Stimulated activated CD4-positive, alpha-beta T cell treated with anti-CD3 and anti-CD28 coated beads, Interleukin-15, amount 100 ng/mL, for 24 hours (primary cell): ENCODE data around the gene PSG6.
A peak's percentile ranks its signal among the peaks of the same experiment; 100 is the strongest.
"Not testable (repeated sequence)": the region's sequence is repeated elsewhere in the genome, so short reads cannot be mapped to it uniquely, and the experiment has no call there.

Experiments
- DNase-seq: peaks from one replicate; pipeline ENCODE4 v3.0.0-alpha.2; 2020

Gene PSG6

GRCh38 chr19:42900561-42900960, 17.1 kb downstream of the PSG6 start:
- DNase-seq = not testable (repeated sequence)

- DNase-seq = not testable (repeated sequence)
These were observed 18.0 kb downstream of the PSG6 start for GRCh38 chr19:42899674-42900073.

- not testable (repeated sequence) for DNase-seq
These were observed 18.6 kb downstream of the PSG6 start for GRCh38 chr19:42899110-42899509.

- not testable (repeated sequence) for DNase-seq
These were observed 19.0 kb downstream of the PSG6 start for GRCh38 chr19:42898656-42899055.

GRCh38 chr19:42897729-42898128, 20.0 kb downstream of the PSG6 start:
- not testable (repeated sequence) for DNase-seq

GRCh38 chr19:42890446-42890845, 27.2 kb downstream of the PSG6 start:
- DNase-seq = not testable (repeated sequence)

GRCh38 chr19:42887876-42888445, 29.7 kb downstream of the PSG6 start:
- DNase-seq = not testable (repeated sequence)

GRCh38 chr19:42882730-42883129, 35.0 kb downstream of the PSG6 start:
- DNase-seq = not testable (repeated sequence)

- not testable (repeated sequence) for DNase-seq
These were observed 35.7 kb downstream of the PSG6 start for GRCh38 chr19:42882010-42882409.

- peak; percentile 4 for DNase-seq
These were observed 36.4 kb downstream of the PSG6 start for GRCh38 chr19:42881279-42881678.

- DNase-seq = not testable (repeated sequence)
These were observed 37.1 kb downstream of the PSG6 start for GRCh38 chr19:42880621-42881020.

GRCh38 chr19:42879613-42880012, 38.1 kb downstream of the PSG6 start, which contains the start of gene PSG1:
Gene PSG1, minus strand, starts transcription at chr19:42879713. Its CDS starts 132 bp downstream, at chr19:42879581.
- no peak for DNase-seq

- not testable (repeated sequence) for DNase-seq
These were observed 41.1 kb downstream of the PSG6 start for GRCh38 chr19:42876596-42876995.

GRCh38 chr19:42875881-42876280, 41.8 kb downstream of the PSG6 start:
- not testable (repeated sequence) for DNase-seq

- DNase-seq = not testable (repeated sequence)
These were observed 42.5 kb downstream of the PSG6 start for GRCh38 chr19:42874901-42875813.

- not testable (repeated sequence) for DNase-seq
These were observed 43.6 kb downstream of the PSG6 start for GRCh38 chr19:42874136-42874535.

GRCh38 chr19:42872608-42873007, 45.1 kb downstream of the PSG6 start:
- no peak for DNase-seq

GRCh38 chr19:42857544-42857867, 60.2 kb downstream of the PSG6 start:
- no peak for DNase-seq

- peak; percentile 29 for DNase-seq
These were observed 60.7 kb downstream of the PSG6 start for GRCh38 chr19:42856866-42857543.

- not testable (repeated sequence) for DNase-seq
These were observed 62.9 kb downstream of the PSG6 start for GRCh38 chr19:42854745-42855144.

GRCh38 chr19:42853231-42853630, 64.5 kb downstream of the PSG6 start:
- DNase-seq = not testable (repeated sequence)

- DNase-seq = not testable (repeated sequence)
These were observed 64.9 kb downstream of the PSG6 start for GRCh38 chr19:42852821-42853220.
